Thyroid gland (tissue), 4 donors: ENCODE results near the gene ACOX3. TPM values are rescaled to one million over a fixed set of nuclear protein-coding genes. Genes with fewer than 3 reads are reported as not detected.

Experiments used
- DNase-seq, 2 donors: peaks; one replicate each; pipeline ENCODE4 v3.0.0-alpha.2; 2019
- H3K27ac ChIP-seq, 3 donors: fragments of 200-600 bp; sonication (generic); 1 replicate in 2 of 3; 2 replicates in 1 of 3; pipeline ENCODE4 v1.5.1; 2016 to 2019; ENCODE audit warnings: mild to moderate bottlenecking in 1 of 3, moderate library complexity in 1 of 3
- H3K27me3 ChIP-seq: fragments of 200-600 bp; sonication (generic); one replicate; pipeline ENCODE4 v1.5.1; 2019
- H3K36me3 ChIP-seq, 2 donors: fragments of 200-600 bp; sonication (generic); one replicate each; pipeline ENCODE4 v1.5.1; 2016 to 2019
- H3K4me1 ChIP-seq, 2 donors: fragments of 200-600 bp; sonication (generic); one replicate each; pipeline ENCODE4 v1.5.1; 2017 to 2019
- H3K4me3 ChIP-seq, 3 donors: fragments of 200-600 bp; sonication (generic); replicated peaks in 1 of 3; 1 replicate in 2 of 3; 2 replicates in 1 of 3; pipeline ENCODE4 v1.5.1; 2016; ENCODE audit warnings: mild to moderate bottlenecking in 1 of 3
- H3K9me3 ChIP-seq: fragments of 200-600 bp; sonication (generic); one replicate; pipeline ENCODE4 v1.5.1; 2017
- POLR2A ChIP-seq, 2 donors: fragments of 450-650 bp; IDR thresholded peaks; one replicate each; pipeline ENCODE4 v1.6.1; 2017; ENCODE audit warnings: antibody characterized with exemption in 2 of 2, mild to moderate bottlenecking in 2 of 2, moderate library complexity in 1 of 2
- WGBS, 2 donors: methylation state at CpG; one replicate each; pipeline ENCODE4 v1.1.5; 2017; 5-methylcytosine and 5-hydroxymethylcytosine counted together
- intact Hi-C: fragments of 100-400 bp; cut with DNase I; formaldehyde crosslinking; loops from one replicate; pipeline ENCODE4 v1.15.1; 2023
- total RNA-seq, 4 donors: library from RNA; depleted of rRNA; stranded (reverse); fragments of >200 nt; gene quantifications; one replicate each; pipeline ENCODE4 v1.2.3, GENCODE V29; 2016
- TF ChIP-seq, protein P1 (sequence below), 6 experiments: fragments of 200-600 bp in 3 of 6; fragments of 450-650 bp in 3 of 6; sonication (generic) in 3 of 6; IDR thresholded peaks; one replicate each; pipeline ENCODE4 v1.5.1; 2016 to 2019; ENCODE audit warnings: antibody characterized with exemption in 6 of 6, mild to moderate bottlenecking in 2 of 6, inconsistent platforms in 1 of 6, moderate library complexity in 1 of 6

ACOX3 gene
- total RNA-seq, 4 donors from 2014 or later, result 28.2 to 61.8 (median 47.7) TPM

DNA sequence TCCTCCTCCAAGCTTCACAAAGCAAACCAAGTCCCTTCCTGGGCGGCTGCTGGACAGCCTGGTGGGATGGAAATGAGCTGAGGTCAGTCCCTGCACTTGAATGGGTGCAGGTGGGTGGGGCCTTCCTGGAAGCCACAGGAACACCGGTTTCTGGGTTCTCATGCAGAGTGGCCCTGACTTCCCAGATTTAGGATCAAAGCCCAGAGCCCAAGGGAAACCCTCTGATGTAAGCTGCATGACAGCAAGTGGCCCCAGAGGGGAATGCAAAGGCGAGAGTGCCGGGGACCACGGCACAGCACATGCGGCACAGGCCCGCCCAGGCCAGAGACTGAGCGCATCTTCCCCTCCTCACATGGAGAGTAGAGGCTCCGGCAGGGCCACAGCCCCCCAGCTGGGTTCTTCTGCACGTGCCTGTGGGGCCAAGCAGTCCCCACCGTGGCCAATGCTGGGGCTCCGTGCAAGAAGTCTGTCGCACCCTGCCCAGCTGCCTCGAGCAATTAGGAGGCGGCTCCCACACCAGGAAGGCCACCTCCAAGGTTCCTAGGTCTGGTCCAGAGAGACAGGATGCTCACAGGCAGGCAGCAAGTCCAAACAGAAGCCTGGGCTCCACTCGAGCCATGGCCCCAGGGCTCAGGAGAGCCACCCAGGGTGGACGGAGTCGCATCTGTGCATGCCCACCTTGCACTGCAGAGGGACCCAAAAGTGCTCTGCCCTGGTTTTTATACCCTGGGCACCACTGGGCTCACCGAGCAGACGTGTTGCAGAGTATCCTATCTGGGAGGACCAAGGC lies 88.0 kb downstream of the ACOX3 start:
- 50 to 72% methylated on average over 4 to 6 of the region's 20 CpGs for WGBS, 2 donors
- peaks cover 42 to 67% of the 10 kb centered on the region in 2 donors for H3K4me1 ChIP-seq

DNA sequence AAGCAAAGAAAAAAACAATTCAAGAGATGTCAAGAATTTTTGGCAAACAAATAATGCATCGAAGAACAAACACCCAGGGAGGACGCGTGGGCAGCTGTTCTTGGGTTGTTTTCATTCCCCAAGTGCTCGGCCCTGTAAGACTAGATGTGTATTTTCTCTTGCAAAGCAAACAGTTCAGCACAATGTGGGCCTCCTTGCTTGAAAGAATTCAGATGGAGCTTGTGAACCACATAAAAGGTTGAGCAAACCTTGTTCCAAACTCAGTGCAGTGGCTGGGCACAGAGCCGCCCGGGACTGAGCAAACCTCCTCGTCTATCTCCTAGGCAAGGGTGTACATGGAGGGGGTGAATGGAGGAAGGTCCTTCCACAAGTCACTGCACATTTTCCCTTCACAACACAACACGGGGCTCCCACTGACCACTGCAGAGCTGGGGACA lies 88.6 kb downstream of the ACOX3 start:
- H3K4me1 ChIP-seq, result peaks cover 41 to 64% of the 10 kb centered on the region in 2 donors
- no peaks in the 10 kb centered on the region for H3K36me3 ChIP-seq
- no peak overlapping the region for H3K4me3 ChIP-seq
- peak in 1 of 2 donors; percentile 59 for TF ChIP-seq POLR2A (IDR thresholded peaks at IDR 0.05)
- TF ChIP-seq, protein P1, sequence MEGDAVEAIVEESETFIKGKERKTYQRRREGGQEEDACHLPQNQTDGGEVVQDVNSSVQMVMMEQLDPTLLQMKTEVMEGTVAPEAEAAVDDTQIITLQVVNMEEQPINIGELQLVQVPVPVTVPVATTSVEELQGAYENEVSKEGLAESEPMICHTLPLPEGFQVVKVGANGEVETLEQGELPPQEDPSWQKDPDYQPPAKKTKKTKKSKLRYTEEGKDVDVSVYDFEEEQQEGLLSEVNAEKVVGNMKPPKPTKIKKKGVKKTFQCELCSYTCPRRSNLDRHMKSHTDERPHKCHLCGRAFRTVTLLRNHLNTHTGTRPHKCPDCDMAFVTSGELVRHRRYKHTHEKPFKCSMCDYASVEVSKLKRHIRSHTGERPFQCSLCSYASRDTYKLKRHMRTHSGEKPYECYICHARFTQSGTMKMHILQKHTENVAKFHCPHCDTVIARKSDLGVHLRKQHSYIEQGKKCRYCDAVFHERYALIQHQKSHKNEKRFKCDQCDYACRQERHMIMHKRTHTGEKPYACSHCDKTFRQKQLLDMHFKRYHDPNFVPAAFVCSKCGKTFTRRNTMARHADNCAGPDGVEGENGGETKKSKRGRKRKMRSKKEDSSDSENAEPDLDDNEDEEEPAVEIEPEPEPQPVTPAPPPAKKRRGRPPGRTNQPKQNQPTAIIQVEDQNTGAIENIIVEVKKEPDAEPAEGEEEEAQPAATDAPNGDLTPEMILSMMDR (IDR thresholded peaks at IDR 0.05), result no peak
- no peaks in the 10 kb centered on the region for H3K27me3 ChIP-seq
- no peaks in the 10 kb centered on the region for H3K9me3 ChIP-seq
- peak; percentile 88 to 90 for DNase-seq
- H3K27ac ChIP-seq, result peak overlapping the region; percentile 92 to 97 (median 95)
- WGBS, 2 donors, result 15 to 21% methylated on average over 8 of the region's 8 CpGs
- intact Hi-C loops, result no loop called here

More for the DNA sequence above, 88.0 kb downstream of the ACOX3 start:
- Histone ChIP-seq H3K4me3 (no peak overlapping the region), H3K36me3 (no peaks in the 10 kb centered on the region), H3K9me3 (no peaks in the 10 kb centered on the region), H3K27me3 (no peaks in the 10 kb centered on the region), H3K27ac (peak overlapping the region; percentile 51 to 97 (median 92))
- intact Hi-C loops, result no loop called here
- no peak for DNase-seq
- TF ChIP-seq POLR2A (IDR thresholded peaks at IDR 0.05), result no peak
- TF ChIP-seq, protein P1 (IDR thresholded peaks at IDR 0.05), result no peak

DNA sequence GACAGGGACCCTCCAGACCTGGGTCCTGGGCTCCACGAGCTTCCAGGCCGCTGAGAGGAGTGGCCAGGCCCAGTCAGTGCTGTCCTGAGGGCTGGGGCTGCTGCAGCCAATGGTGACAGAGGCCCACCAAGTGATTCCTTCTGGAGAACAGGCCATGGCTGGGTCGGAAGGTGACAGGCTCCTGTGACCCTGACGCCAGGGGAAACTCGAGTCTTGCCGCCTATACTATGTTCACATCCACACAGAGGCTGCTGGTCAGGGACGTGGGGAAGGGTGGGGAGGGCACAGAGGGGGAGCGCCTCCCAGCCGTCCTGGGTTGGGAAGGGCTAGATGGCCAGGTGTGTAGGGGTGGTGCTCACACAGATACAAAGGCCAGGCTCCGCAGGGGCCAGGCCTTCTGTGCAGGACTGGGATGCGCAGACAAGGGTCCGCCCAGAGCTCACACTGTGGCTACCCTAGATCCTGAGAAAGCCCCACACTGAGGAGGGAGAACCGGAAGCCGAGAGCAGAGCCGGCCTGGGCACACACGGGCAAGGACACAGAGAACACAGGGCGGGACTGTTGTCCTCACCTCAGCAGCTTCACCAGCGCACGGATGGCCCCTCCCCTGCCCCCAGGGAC lies 89.6 kb downstream of the ACOX3 start:
- H3K27ac ChIP-seq, result peak overlapping the region; percentile 92 to 97 (median 95)
- DNase-seq, result peak in 1 of 2 donors; percentile 30
- no peaks in the 10 kb centered on the region for H3K9me3 ChIP-seq
- H3K4me3 ChIP-seq, result no peak overlapping the region
- no peaks in the 10 kb centered on the region for H3K36me3 ChIP-seq
- WGBS, 2 donors, result 85 to 87% methylated on average over 11 to 18 of the region's 19 CpGs
- H3K27me3 ChIP-seq, result no peaks in the 10 kb centered on the region
- TF ChIP-seq POLR2A (IDR thresholded peaks at IDR 0.05), result no peak
- TF ChIP-seq, protein P1 (IDR thresholded peaks at IDR 0.05), result no peak
- H3K4me1 ChIP-seq, result peaks cover 37 to 60% of the 10 kb centered on the region in 2 donors
- intact Hi-C loops, result no loop called here

DNA sequence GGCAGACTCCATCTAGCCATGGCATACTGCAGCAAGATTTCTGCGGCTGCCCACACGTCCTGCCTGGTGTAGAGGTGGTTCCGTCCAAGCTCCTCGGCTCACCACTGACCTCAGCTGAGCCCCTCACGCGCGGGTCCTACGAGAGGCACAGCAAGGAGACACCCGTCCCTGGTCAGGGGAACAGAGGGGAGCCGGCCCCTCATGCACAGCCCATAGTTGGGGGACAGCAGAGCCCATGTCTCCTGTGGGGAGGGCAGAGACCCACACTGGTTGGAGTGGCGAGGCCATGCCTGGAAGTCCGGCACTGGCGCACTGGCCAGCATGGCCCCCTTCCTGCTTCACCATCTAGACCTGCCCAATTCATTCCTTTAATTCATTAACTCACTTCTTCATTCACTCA lies 90.2 kb downstream of the ACOX3 start:
- Histone ChIP-seq H3K4me1 (peaks cover 32 to 54% of the 10 kb centered on the region in 2 donors), H3K27me3 (no peaks in the 10 kb centered on the region), H3K36me3 (no peaks in the 10 kb centered on the region), H3K9me3 (no peaks in the 10 kb centered on the region), H3K27ac (peak overlapping the region in 2 of 3 donors; percentile 92 to 97), H3K4me3 (no peak overlapping the region)
- no peak for DNase-seq
- WGBS, 2 donors, result 98% methylated on average over 12 of the region's 13 CpGs
- intact Hi-C loops, result no loop called here
- TF ChIP-seq, protein P1 (IDR thresholded peaks at IDR 0.05), result no peak
- TF ChIP-seq POLR2A (IDR thresholded peaks at IDR 0.05), result no peak
